GM21390 (cell line): ENCODE data around the gene GDF15.

Source experiments
- ATAC-seq: cut with Tn5 transposase; IDR thresholded peaks from one replicate; pipeline ENCODE4 v1.9.1; 2021; ENCODE audit not compliant: unreplicated experiment

The GDF15 gene

DNA sequence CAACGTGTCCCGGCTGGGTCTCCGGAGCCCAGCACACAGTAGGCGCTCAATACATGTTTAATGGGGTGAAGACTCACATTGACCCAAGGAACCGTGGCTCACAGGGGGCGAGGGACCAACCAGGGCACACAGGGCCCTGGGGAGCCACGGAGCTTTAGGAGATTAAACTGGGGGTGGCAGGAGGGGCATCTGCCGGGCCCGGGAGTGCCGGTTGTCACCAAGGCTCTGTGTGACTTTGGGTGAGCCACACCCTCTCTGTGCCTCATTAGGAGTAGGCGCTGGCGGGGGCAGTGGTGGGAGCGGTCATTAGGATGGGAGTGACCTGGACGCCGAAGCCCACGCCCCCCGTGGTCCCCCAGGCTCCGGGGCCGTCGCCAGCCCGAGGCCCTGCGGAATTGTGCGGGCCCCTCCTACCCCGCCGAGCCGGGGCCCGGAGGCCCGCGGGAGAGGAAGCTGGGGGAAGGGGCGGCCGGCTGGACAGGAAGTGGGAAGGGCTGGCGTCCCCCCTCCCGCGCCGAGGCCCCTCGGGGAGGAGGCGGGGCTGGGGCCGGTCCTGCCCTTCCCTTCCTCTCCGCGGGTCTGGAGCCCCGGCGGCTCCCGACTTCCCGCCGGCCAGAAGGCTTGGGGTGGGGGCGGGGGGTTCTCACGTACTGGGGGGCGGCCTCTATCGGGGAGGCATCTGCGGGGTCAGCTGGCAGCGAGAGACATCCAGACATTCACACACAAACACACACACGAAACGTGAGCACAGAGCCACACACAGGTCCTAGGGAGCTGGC, 31.5 kb downstream of the GDF15 start:
- no peak for ATAC-seq

GRCh38 chr19:18418029-18418482, 32.1 kb downstream of the GDF15 start:
- ATAC-seq: no peak

DNA sequence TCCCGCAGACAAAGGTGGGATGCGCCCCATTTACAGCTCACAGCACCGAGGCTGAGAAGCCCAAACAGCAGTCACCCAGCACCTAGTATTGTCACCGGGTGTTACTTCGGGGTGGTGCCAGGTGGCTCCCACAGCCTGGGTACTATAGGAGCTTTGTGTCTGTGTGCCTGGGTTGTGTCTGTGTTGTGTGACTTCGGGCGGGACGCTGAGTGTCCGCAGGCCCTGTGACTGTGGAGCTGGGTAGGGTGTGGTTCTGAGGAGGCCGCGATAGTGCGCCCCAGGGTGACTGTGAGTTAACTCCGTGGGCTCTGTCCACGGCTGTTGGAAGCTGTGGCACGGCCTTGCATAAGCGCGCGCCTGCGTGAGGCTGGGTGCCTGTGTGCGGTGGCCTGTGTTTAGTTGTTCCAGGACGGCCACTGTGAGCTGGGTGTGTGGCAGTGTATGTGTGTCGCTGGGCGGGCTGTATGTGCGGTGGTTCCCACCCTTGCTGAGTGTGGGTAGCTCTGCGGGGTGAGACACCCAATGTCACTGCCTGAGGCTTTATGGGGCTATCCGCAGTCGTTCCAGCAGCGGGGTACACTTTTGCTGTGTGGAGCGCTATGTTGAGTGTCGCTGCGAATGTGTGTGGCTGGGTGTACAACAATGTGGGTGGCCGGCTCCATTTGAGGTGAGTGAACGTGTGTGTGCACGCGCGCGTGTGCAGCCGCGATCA, 32.7 kb downstream of the GDF15 start:
- ATAC-seq: no peak

- peak; percentile 33 for ATAC-seq
Measured at GRCh38 chr19:18419195-18419698, 33.3 kb downstream of the GDF15 start, which contains the start of gene SSBP4. Gene SSBP4 (plus strand): TSS chr19:18419398. CDS start chr19:18419649, 251 bp downstream.

DNA sequence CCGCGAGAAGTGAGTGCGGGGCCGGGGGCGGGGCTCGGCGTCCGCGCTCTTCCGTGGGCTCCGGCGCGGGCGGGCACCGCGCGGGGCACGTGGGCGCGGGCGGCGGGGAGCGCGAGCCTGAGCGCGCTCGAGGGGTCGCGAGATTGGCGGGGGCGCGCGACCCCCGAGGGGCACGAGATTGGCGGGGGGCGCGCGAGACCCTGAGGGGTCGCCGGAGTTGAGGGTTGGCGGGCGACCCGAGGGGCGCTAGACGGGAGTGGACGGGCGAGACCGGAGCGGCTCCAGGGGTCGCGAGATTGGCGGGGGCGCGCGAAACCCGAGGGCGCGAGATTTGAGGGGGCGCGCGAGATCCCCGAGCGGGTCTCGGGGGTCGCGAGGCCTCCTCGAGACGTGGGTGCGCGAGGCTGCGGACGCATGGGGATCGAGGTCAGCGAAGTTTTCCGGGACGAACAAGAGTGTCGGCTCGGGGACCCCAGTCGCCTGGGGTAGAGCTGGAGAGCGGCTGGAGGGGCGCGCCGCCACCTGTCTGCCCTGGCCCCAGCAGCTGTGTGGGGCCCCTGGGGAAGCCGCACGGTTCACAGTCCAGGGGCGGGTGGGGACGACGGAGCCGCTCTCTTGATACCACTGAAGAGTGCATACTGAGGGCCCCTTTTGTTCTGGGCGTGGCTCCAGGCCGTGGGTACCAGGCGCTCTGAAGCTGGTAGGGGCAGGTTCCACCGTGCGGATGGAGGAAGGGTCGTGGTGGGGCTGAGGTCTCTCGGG, 33.9 kb downstream of the GDF15 start:
- no peak for ATAC-seq

GRCh38 chr19:18420930-18421329, 35.0 kb downstream of the GDF15 start:
- ATAC-seq: no peak

DNA sequence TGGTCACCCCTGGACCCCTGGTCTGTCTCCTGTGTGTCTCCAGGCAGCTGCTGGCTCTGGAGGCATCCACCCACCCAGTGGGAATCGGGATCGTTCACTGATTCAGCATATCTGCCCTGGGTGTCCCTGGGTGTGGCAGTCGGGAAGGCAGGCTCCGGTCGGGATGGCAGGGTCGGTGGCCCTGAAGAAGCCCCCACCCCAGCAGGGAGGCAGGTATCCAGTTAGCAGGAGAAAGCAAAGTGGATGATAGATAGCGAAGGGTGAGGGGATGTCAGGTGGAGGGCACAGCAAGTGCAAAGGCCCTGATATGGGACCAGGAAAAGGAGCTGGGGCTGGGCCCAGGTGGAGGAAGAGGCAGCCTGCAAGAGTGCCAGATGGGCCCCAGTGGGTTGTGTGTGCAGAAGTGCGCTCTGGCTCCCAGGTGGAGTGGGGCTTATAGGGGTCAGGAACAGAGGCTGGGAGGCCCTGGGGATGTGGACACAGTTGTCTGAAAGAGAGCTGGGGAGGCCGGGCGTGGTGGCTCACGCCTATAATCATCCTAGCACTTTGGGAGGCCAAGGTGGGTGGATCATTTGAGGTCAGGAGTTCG, 35.5 kb downstream of the GDF15 start:
- no peak for ATAC-seq

DNA sequence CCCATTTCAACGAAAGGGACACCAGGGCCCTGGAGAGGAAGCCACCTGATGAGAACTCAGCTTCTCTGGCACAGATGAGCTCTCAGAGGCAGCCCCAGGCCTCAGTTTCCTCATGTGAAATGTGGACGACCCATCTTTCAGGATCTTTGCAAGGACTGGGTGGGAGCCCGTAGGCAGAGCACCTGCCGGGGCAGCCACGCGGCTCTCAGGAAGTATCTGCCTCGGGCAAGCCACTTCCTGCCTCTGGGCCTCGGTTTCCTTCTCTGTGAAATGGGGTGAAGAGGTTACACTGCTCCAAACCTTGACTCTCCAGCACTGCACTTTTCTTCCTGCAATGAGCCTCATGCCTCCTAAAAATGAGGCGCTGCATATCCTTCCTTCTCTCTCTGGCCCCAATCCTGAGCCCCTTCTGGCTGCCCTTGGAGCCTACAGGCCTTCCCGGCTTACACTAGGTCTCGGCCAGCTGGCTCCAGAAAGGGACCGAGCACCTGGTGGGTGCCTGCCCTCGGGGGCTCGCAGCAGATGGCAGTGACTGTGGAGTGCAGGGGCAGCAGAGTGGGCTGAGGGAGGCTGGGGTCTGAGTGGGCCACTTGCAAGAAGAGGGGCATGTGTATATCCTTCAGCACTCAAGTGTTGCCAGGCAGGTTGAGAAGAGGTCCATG, 36.7 kb downstream of the GDF15 start:
- ATAC-seq: no peak

DNA sequence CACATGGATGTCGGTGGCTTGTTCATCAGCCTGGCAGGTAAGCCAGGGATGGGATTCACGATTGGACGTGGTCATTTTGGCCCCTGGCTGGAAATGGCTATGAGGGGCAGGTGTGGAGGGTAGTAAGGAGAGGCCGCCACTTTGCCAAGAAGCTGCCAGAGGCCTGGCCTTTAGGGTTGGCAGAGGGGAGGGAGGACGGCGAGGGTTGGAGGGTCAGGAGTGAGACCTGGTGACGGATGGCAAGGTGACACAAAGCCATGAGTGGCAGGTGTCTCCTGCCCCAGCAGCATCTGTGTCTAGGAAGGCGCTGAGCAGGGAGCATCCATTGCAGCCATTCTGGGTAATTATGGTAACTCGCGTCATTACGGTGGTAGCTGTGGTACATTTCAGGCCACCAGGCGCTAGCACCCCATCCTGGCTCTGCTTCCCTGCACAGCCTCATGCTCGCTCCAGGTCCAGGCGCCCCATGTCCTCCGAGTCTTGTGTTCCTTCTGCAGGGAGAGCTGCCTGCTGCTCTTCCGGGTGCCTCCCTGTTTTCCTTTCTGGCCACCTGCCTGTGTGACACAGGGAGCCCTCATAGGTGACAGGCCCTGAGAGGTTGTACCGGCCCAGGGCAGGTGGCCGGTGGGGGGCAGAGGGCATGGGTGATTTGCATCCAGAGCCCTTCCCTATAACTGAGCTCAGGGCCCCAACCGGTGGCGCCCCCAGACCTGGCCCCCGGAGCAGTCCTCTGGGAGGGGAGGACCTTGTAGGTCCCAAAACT, 37.5 kb downstream of the GDF15 start:
- ATAC-seq: no peak

DNA sequence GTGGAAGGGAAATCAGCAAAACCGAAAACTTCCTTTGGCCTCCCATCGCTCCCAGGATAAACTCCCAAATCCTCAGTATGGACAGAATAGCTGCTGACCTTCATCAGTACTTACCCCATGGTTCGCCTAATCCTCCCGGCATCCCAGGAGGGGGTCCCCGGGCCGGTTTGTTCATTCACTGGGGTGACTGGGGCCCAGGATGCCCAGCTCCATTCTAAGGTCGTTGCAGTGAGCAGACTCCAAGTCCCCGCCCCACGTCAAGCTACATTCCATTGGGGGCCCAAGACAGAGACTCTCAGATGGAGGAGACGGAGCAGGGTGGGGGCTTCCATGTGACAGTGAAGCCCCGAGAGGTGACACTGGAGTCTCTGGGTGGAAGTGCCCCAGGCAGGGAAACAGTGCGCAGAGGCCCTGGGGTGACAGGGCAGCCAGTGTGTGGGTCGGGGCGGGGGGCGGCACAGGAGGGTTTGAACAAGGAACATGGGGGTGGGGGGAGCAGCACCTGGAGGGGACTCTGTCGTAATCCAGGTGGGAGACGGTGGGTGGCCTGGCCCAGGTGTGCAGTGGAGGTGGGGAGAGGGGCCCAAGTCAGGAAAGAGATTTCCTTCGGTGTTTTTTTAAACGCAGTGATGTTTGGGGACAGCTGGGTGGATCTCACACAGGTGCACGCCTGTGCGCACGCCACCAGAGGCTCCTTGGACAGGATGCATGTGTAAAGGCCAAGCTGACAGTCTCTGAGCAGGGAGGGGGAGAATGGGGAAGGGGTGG, 38.3 kb downstream of the GDF15 start:
- ATAC-seq: no peak

- no peak for ATAC-seq
Measured at GRCh38 chr19:18424890-18425514, 39.0 kb downstream of the GDF15 start.

DNA sequence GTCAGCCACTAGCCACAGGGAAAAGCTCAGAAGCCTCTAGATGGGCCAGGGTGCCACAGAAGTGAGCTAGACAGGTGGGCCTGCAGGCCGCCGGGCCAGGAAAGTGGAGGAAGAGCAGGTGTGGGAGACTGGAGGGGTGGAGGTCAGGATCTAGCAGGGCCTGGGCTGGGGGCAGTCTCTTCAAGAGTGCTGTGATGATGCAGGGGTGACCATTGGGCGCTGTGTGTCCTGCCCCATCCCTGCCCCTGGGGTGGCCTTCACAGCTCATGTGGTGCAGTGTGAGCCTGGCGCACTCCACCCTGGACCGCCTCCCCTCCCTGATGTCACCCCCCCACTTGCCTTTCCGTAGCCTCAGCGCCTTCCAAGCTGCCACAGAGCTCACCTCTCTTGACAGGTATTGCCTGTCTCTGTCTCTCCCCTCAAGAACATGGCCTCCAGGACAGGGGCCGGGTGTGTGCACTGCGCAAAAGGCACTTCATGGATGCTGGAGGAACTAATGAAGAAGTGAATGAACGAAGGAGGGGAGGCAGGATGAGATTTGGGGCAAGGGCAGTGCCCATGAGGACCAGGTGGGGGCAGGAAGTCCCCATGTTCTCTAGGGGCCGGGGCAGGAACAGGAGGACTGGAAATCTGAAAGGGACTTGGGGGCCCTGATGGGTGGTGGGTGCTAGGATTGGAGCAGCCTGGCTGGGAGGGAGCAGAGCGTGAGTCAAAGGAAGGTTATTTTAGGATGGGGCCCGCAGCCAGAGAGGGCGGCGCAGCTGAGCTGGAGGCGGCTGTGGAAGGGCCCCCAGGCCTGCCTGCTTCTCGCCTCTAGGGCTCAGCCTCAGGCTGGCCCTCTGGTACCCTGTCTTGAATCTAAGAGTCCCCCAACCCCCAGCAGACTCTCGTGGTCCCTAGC, 39.8 kb downstream of the GDF15 start:
- ATAC-seq: no peak

DNA sequence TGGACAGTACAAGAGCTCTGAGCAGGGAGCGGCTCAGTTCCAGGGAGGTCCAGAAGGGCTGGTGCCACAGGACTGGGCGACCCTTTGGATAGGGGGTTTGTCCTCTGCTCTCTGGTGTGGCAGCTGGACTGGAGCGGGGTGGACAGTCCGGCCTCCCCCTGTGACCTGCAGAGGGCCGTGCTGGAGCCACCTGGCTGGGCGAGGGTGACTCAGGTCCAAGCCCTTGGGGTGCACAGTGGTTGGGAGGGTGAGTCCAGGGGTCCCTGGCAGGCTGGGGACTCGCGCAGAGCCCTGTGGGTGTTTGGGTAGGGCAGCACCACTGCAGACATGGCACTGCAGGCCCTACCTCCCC, 40.4 kb downstream of the GDF15 start:
- no peak for ATAC-seq

- no peak for ATAC-seq
Measured at GRCh38 chr19:18427080-18427742, 41.3 kb downstream of the GDF15 start.

DNA sequence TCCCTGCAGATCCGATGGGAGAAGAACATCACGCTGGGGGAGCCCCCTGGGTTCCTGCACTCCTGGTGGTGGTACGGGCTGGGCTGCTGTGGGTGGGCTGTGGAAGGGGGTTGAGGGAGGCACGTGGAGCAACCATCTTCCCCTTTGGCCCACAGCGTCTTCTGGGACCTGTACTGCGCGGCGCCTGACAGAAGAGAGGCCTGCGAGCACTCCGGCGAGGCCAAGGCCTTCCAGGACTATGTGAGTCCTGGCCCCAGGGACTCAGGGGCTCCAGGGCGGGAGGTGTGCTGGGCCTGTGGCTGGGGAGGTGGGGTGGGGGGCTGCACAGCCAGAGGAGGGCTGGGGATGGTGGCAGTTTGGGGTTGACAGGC, 41.8 kb downstream of the GDF15 start:
- ATAC-seq: no peak

GRCh38 chr19:18428173-18428786, 42.3 kb downstream of the GDF15 start:
- no peak for ATAC-seq
